IMR-90 (cell line): Measurements from ENCODE around the gene ZNF599. TPM values are rescaled to one million over a fixed set of nuclear protein-coding genes. Genes with fewer than 3 reads are reported as not detected.

Experiments
- ATAC-seq: fragments of 200-7000 bp; cut with Tn5 transposase; 2 replicates; pipeline ENCODE4 v1.9.1; 2020; ENCODE audit warnings: low read depth, mild to moderate bottlenecking, moderate library complexity
- BruUV-seq: library from RNA; stranded (reverse); fragments of 400-500 nt; replicated peaks from 2 replicates; lab custom pipeline; 2021; lab: Mats Ljungman, UMichigan
- CTCF ChIA-PET: fragments of 300-600 bp; formaldehyde crosslinking; extraction: SDS; loops from one replicate; lab custom pipeline; 2021; ENCODE audit warnings: antibody characterized with exemption; lab: Yijun Ruan, JAX
- POLR2A ChIA-PET: fragments of 300-600 bp; sonication (Branson Sonifier 250); formaldehyde crosslinking; loops from one replicate; lab custom pipeline; 2022; ENCODE audit warnings: antibody characterized with exemption; ENCODE audit not compliant: unreplicated experiment; lab: Charles Lee
- DNase-seq: peaks from one replicate; pipeline ENCODE4 v3.0.0; 2013
- H2AFZ ChIP-seq: replicated peaks from 2 replicates; pipeline ENCODE3; 2013; ENCODE audit warnings: low read length, mild to moderate bottlenecking; ENCODE audit not compliant: poor library complexity
- H2AK5ac ChIP-seq: 2 replicates; pipeline ENCODE4 v1.6.1; 2013; ENCODE audit warnings: low read depth, low read length, inconsistent platforms
- H2AK9ac ChIP-seq: replicated peaks from 2 replicates; pipeline ENCODE3; 2013; ENCODE audit warnings: mild to moderate bottlenecking, low read depth, low read length, moderate library complexity; ENCODE audit not compliant: poor library complexity
- H2BK120ac ChIP-seq: 2 replicates; pipeline ENCODE4 v1.6.1; 2013; ENCODE audit warnings: low read depth, low read length, inconsistent platforms
- H2BK15ac ChIP-seq: 3 replicates; pipeline ENCODE4 v1.6.1; 2013; ENCODE audit warnings: low read depth, low read length, inconsistent platforms
- H2BK20ac ChIP-seq: 2 replicates; pipeline ENCODE4 v1.6.1; 2013; ENCODE audit warnings: low read depth, mild to moderate bottlenecking, inconsistent platforms, low read length, moderate library complexity
- H2BK5ac ChIP-seq: 2 replicates; pipeline ENCODE4 v1.6.1; 2013; ENCODE audit warnings: mild to moderate bottlenecking, low read depth, low read length, inconsistent platforms; ENCODE audit not compliant: poor library complexity, severe bottlenecking
- H3K14ac ChIP-seq: replicated peaks from 2 replicates; pipeline ENCODE4 v1.6.1; 2013; ENCODE audit warnings: low read depth, low read length, inconsistent platforms
- H3K18ac ChIP-seq: 2 replicates; pipeline ENCODE4 v1.6.1; 2013; ENCODE audit warnings: low read depth, low read length, control low read depth
- H3K23ac ChIP-seq: 2 replicates; pipeline ENCODE4 v1.6.1; 2013; ENCODE audit warnings: low read depth, low read length, inconsistent platforms
- H3K27ac ChIP-seq: 2 replicates; pipeline ENCODE4 v1.5.1; 2013; ENCODE audit warnings: mild to moderate bottlenecking, control low read depth, low read length; ENCODE audit not compliant: insufficient read depth
- H3K27me3 ChIP-seq: 2 replicates; pipeline ENCODE4 v1.6.1; 2013; ENCODE audit warnings: low read length; ENCODE audit not compliant: control insufficient read depth, insufficient read depth
- H3K36me3 ChIP-seq: 2 replicates; pipeline ENCODE4 v1.6.1; 2013; ENCODE audit warnings: low read length, mixed read lengths; ENCODE audit not compliant: control insufficient read depth, insufficient read depth
- H3K4ac ChIP-seq: 2 replicates; pipeline ENCODE4 v1.6.1; 2013; ENCODE audit warnings: low read depth, low read length, inconsistent platforms
- H3K4me1 ChIP-seq: 2 replicates; pipeline ENCODE4 v1.6.1; 2013; ENCODE audit warnings: low read length, mixed read lengths; ENCODE audit not compliant: control insufficient read depth, insufficient read depth
- H3K4me2 ChIP-seq: 2 replicates; pipeline ENCODE4 v1.6.1; 2013; ENCODE audit warnings: low read depth, mild to moderate bottlenecking, control low read depth, low read length, moderate library complexity
- H3K4me3 ChIP-seq: 2 replicates; pipeline ENCODE4 v1.5.1; 2013; ENCODE audit warnings: low read depth, mild to moderate bottlenecking, control low read depth, low read length, moderate library complexity; ENCODE audit not compliant: insufficient read depth
- H3K56ac ChIP-seq: 2 replicates; pipeline ENCODE4 v1.6.1; 2013; ENCODE audit warnings: low read length, inconsistent platforms; ENCODE audit not compliant: insufficient read depth; ENCODE audit errors: extremely low read depth
- H3K79me1 ChIP-seq, 2 experiments: 2 replicates each; pipeline ENCODE4 v1.6.1; 2013; ENCODE audit warnings: low read length in 2 of 2, inconsistent platforms in 1 of 2, low read depth in 1 of 2
- H3K9ac ChIP-seq: 2 replicates; pipeline ENCODE4 v1.6.1; 2013; ENCODE audit warnings: low read depth, low read length, control low read depth
- H3K9me1 ChIP-seq: 2 replicates; pipeline ENCODE4 v1.6.1; 2013; ENCODE audit warnings: low read length, inconsistent platforms; ENCODE audit not compliant: insufficient read depth
- H3K9me3 ChIP-seq: 2 replicates; pipeline ENCODE4 v1.6.1; 2013; ENCODE audit warnings: low read length; ENCODE audit not compliant: control insufficient read depth, insufficient read depth
- H4K20me1 ChIP-seq: 2 replicates; pipeline ENCODE4 v1.6.1; 2013; ENCODE audit warnings: low read length, inconsistent platforms; ENCODE audit not compliant: insufficient read depth
- H4K5ac ChIP-seq: 2 replicates; pipeline ENCODE4 v1.6.1; 2013; ENCODE audit warnings: mild to moderate bottlenecking, low read depth, low read length, control low read depth
- H4K8ac ChIP-seq, 2 experiments: 2 replicates each; pipeline ENCODE4 v1.6.1; 2013; ENCODE audit warnings: low read depth in 2 of 2, low read length in 2 of 2, control low read depth in 1 of 2, inconsistent platforms in 1 of 2
- H4K91ac ChIP-seq: 2 replicates; pipeline ENCODE4 v1.6.1; 2013; ENCODE audit warnings: low read depth, low read length, inconsistent platforms; ENCODE audit not compliant: insufficient read depth
- BHLHE40 ChIP-seq: fragments of 150-350 bp; IDR thresholded peaks from 2 replicates; pipeline ENCODE4 v1.6.1; 2016; ENCODE audit warnings: mild to moderate bottlenecking, low read depth, low read length
- CEBPB ChIP-seq: IDR thresholded peaks from 2 replicates; pipeline ENCODE4 v1.6.1; 2012; ENCODE audit warnings: low read depth, low read length, improper control_type of control experiment
- CHD1 ChIP-seq: IDR thresholded peaks from 2 replicates; pipeline ENCODE4 v1.6.1; 2012; ENCODE audit warnings: low read depth, low read length, improper control_type of control experiment
- CTCF ChIP-seq: conservative IDR thresholded peaks from 2 replicates; pipeline ENCODE4 v1.5.1; 2012; ENCODE audit warnings: mild to moderate bottlenecking, low read depth, low read length, improper control_type of control experiment
- ELK1 ChIP-seq: fragments of 150-350 bp; IDR thresholded peaks from 2 replicates; pipeline ENCODE4 v1.6.1; 2016; ENCODE audit warnings: low read depth, mild to moderate bottlenecking, low read length, moderate library complexity, borderline replicate concordance
- FOS ChIP-seq: fragments of 150-350 bp; IDR thresholded peaks from 2 replicates; pipeline ENCODE4 v1.6.1; 2016; ENCODE audit warnings: low read depth, low read length
- MAFK ChIP-seq: IDR thresholded peaks from 2 replicates; pipeline ENCODE4 v1.6.1; 2012; ENCODE audit warnings: low read depth, low read length, improper control_type of control experiment
- MAZ ChIP-seq: IDR thresholded peaks from 2 replicates; pipeline ENCODE4 v1.6.1; 2012; ENCODE audit warnings: low read depth, mild to moderate bottlenecking, low read length, improper control_type of control experiment, moderate library complexity, borderline replicate concordance
- MXI1 ChIP-seq: IDR thresholded peaks from 2 replicates; pipeline ENCODE4 v1.6.1; 2012; ENCODE audit warnings: low read depth, mild to moderate bottlenecking, low read length, moderate library complexity, borderline replicate concordance
- NFE2L2 ChIP-seq: fragments of 150-350 bp; IDR thresholded peaks from 2 replicates; pipeline ENCODE4 v1.6.1; 2016; ENCODE audit warnings: low read depth, mild to moderate bottlenecking, low read length
- POLR2A ChIP-seq: IDR thresholded peaks from 2 replicates; pipeline ENCODE4 v1.6.1; 2012; ENCODE audit warnings: mild to moderate bottlenecking, low read depth, low read length
- RAD21 ChIP-seq: IDR thresholded peaks from 2 replicates; pipeline ENCODE4 v1.6.1; 2012; ENCODE audit warnings: low read length, improper control_type of control experiment
- RCOR1 ChIP-seq: IDR thresholded peaks from 2 replicates; pipeline ENCODE4 v1.6.1; 2012; ENCODE audit warnings: mild to moderate bottlenecking, low read length, improper control_type of control experiment; ENCODE audit not compliant: insufficient replicate concordance
- RFX5 ChIP-seq: IDR thresholded peaks from 2 replicates; pipeline ENCODE4 v1.8.0; 2012; ENCODE audit warnings: low read depth, mild to moderate bottlenecking, low read length, moderate library complexity
- SMC3 ChIP-seq: fragments of 150-350 bp; IDR thresholded peaks from 2 replicates; pipeline ENCODE4 v1.6.1; 2016; ENCODE audit warnings: low read depth, mild to moderate bottlenecking, antibody characterized with exemption, low read length, moderate library complexity
- USF2 ChIP-seq: fragments of 150-350 bp; IDR thresholded peaks from 2 replicates; pipeline ENCODE4 v1.6.1; 2017; ENCODE audit warnings: mild to moderate bottlenecking, antibody characterized with exemption, low read length, low read depth
- WGBS, 2 experiments: methylation state at CpG; one replicate each; pipeline versions ENCODE4 v1.1.5 to v1.1.7; 2013; ENCODE audit warnings: missing lambda C conversion rate in 2 of 2; ENCODE audit not compliant: insufficient read length in 1 of 2; ENCODE audit errors: extremely low coverage in 2 of 2; 5-methylcytosine and 5-hydroxymethylcytosine counted together
- dilution Hi-C: fragments of 300-500 bp; cut with HindIII; formaldehyde crosslinking; loops from one replicate; pipeline ENCODE4 v1.14.3; 2018; ENCODE audit warnings: low sequenced_read_pairs; ENCODE audit not compliant: unreplicated experiment
- in situ Hi-C: fragments of 300-500 bp; cut with MboI; formaldehyde crosslinking; loops from 3 replicates; pipeline ENCODE4 v1.14.3; 2019; ENCODE audit warnings: low sequenced_read_pairs, inconsistent platforms, mixed read lengths
- intact Hi-C: fragments of 100-400 bp; cut with micrococcal nuclease; formaldehyde crosslinking; loops from 2 replicates; pipeline ENCODE4 v1.10.0; 2022
- polyA plus RNA-seq, 3 experiments: library from polyadenylated mRNA; depleted of rRNA; stranded (reverse); fragments of >200 nt; gene quantifications; 2 replicates each; pipeline ENCODE4 v1.2.3, GENCODE V29; 2012; ENCODE audit warnings: low replicate concordance in 1 of 3
- total RNA-seq: library from RNA; depleted of rRNA; stranded (reverse); fragments of >200 nt; gene quantifications from 2 replicates; pipeline ENCODE4 v1.2.3, GENCODE V29; 2012

The ZNF599 gene
- total and polyA plus RNA-seq, 2 of the 4 experiments (the other 2 are of a cell fraction), result 3.4 to 5.9 TPM

- Histone ChIP-seq H3K4ac (no peak overlapping the region), H4K8ac (no peak overlapping the region), H3K9ac (no peak overlapping the region), H3K14ac (no peak overlapping the region), H3K36me3 (no peaks in the 10 kb centered on the region), H3K18ac (no peak overlapping the region), H3K9me3 (peaks cover 2% of the 10 kb centered on the region; the same call in 1 of the 2 replicates), H3K56ac (no peak overlapping the region), H2BK15ac (no peak overlapping the region), H3K4me2 (no peak overlapping the region), H2AK9ac (no peak overlapping the region), H4K91ac (no peak overlapping the region), H2BK5ac (no peak overlapping the region), H4K5ac (no peak overlapping the region), H2AFZ (no peak overlapping the region), H2BK120ac (no peak overlapping the region), H3K27ac (no peak overlapping the region), H3K27me3 (no peaks in the 10 kb centered on the region), H3K4me1 (no peaks in the 10 kb centered on the region), H2AK5ac (no peak overlapping the region), H4K20me1 (no peaks in the 10 kb centered on the region), H3K4me3 (no peak overlapping the region), H3K23ac (no peak overlapping the region), H2BK20ac (no peak overlapping the region), H3K79me1 (no peaks in the 10 kb centered on the region), H3K9me1 (no peaks in the 10 kb centered on the region)
- ATAC-seq (no peak), DNase-seq (no peak)
- ChIA-PET POLR2A (no interaction called here), CTCF (no interaction called here)
- intact Hi-C loops, result no loop called here
- no TSS peak for BruUV-seq
- WGBS, 2 experiments, result no CpG with 5 or more reads among the region's 3 CpGs
- TF ChIP-seq RCOR1, result no peak
- TF ChIP-seq MAFK, result no peak
- no peak for TF ChIP-seq MAZ
- no peak for TF ChIP-seq NFE2L2
- TF ChIP-seq ELK1, result no peak
- no peak for TF ChIP-seq RAD21
- TF ChIP-seq POLR2A, result no peak
- no peak for TF ChIP-seq FOS
- TF ChIP-seq MXI1, result no peak
- TF ChIP-seq USF2, result no peak
- TF ChIP-seq RFX5, result no peak
- no peak for TF ChIP-seq BHLHE40
- TF ChIP-seq CEBPB, result no peak
- no peak for TF ChIP-seq CTCF
- no peak for TF ChIP-seq SMC3
- TF ChIP-seq CHD1, result no peak
- dilution Hi-C loops, result no loop called here
- in situ Hi-C loops, result no loop called here
These were observed 14.2 kb upstream of the ZNF599 start for GRCh38 chr19:34787059-34787824.
